Stimulated activated CD8-positive, alpha-beta memory T cell treated with anti-CD3 and anti-CD28 coated beads, Interleukin-7, amount 100 ng/mL, for 4 hours (primary cell): Measurements from ENCODE around the gene SLC16A12.
"Not testable (repeated sequence)": the region's sequence is repeated elsewhere in the genome, so short reads cannot be mapped to it uniquely, and the experiment has no call there.

Experiments
- DNase-seq, 2 donors: peaks; one replicate each; pipeline ENCODE4 v3.0.0-alpha.2; 2020; ENCODE audit warnings: low read depth in 2 of 2

Gene SLC16A12

DNA sequence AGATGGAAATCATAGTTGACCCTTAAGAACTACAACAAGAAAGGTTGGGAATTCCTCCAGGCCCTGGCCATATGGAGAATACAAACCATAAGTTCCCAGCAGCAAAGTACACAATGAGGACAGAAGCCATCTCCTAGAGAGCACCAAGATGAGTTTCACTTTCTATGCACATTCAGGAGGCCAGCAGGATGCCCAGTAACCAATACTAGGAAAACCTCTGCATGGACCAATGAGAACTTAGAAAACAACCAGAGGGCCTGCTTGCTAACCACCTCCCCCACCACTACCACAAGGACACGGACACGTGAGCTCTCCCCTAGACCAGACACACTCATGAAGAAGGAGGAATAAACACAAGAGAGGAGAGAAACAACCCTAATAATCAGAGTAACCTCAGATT, 64.8 kb downstream of the SLC16A12 start:
- DNase-seq: no peak

GRCh38 chr10:89469517-89469916, 65.9 kb downstream of the SLC16A12 start:
- no peak for DNase-seq

GRCh38 chr10:89468191-89468965, 67.0 kb downstream of the SLC16A12 start:
- no peak for DNase-seq

GRCh38 chr10:89466599-89467035, 68.8 kb downstream of the SLC16A12 start:
- DNase-seq: no peak

GRCh38 chr10:89465196-89465595, 70.2 kb downstream of the SLC16A12 start:
- DNase-seq: no peak

- no peak for DNase-seq
Observed at GRCh38 chr10:89463846-89464537, 71.4 kb downstream of the SLC16A12 start.

DNA sequence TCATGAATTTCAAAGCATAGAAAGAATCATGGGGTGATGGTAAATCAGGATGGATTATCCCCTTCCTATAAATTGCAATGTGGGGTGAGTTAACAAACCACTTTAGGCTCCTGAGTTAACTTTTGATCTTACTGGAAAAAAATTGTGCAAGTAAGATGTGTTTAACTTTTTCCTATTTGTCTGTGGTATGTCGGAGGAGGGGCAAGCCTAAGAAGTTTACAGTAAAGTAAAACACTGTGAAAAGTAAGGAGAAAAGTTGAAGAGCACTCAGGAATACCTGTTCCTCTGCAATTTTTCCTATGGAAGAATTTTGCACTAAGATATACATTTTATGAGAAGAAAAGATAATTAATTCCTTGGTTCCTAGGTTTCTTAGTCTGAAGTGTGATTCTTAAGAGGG, 76.6 kb downstream of the SLC16A12 start:
- DNase-seq: no peak

DNA sequence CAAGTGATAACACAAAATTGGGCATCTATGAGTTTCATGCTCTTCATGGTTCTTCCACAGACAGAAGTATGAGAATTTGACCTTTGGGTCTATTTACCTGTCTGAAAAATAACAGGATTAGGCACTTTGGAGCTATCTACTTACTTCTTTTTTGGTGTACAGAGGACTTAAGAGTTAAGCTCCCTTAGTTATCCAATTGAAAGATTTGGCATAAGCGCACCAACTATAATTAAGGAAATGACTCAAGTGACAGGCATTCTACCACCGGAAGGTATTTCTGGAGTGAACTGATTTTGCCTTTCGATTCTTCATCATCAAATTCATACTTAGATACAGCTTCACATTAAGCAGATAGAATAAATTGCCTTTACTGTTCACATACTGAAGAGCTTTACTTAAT, 77.1 kb downstream of the SLC16A12 start:
- DNase-seq: no peak

DNA sequence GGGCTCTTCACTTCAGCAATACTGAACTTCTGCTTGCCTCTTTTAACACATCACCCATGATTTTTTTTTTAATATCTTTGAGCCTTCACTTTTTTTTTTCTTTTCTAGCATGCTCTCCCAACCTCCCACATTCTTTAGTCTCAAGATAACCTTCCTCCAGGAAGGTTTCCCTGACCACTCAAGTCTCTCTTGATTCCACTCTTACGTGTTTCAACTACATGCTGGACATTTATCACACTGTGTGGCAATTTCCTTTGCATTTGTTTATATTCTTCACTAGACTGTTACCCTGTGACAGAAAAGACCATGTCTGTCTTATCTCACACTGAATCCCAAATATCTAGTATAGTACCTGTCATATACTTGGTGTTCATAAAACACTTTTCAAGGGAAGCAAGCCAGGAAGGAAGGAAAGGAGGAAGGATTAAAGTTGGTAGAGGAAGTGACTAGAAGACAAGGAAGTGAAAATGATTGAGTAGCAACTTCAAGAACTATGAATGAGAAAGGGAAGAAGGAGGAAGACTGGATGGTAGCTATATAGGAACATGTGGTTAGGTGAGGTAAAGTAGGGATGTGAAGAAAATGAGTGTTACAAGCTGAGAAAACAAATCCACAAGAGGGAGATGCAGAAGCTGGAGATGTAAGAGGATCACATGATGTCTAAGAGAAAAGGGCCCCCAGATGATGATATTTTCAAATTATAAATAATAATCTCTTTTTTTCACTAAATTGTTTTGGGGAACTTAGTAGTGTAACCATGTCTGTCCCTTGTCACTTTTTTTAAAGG, 80.6 kb downstream of the SLC16A12 start:
- DNase-seq: no peak

DNA sequence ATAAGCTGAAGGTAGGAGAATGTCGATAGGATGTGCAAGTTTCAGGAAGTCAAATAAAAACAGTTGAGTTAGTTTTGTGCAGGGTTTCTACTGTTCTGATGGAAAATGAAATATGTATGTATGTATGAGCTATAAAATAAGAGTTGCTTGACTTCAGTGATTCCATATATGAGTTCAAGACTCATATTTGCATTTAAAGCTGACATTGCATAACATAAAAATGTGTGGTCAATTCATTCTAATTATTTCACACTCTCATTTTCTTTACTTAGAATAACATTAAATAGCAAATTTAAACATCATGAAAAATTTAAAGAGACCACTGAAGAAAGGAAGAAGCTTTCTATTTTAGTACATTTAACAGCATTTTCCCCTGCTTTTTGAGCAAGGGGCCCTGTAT, 83.2 kb downstream of the SLC16A12 start:
- no peak for DNase-seq

GRCh38 chr10:89450901-89451300, 84.5 kb downstream of the SLC16A12 start:
- DNase-seq: no peak

DNA sequence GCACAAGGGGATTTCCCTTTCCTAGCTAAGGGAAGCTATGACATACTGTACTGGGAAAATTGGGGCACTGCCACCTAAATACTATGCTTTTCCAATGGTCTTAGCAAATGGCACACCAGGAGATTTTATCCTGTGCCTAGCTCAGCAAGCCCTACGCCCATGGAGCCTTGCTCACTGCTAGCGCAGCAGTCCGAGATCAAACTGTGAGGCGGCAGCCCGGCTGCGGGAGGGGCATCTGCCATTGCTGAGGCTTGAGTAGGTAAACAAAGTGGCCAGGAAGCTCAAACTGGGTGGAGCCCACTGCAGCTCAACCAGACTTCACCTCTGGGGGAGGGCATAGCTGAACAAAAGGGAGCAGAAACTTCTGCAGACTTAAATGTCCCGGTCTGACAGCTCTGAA, 90.6 kb downstream of the SLC16A12 start:
- not testable (repeated sequence) for DNase-seq

DNA sequence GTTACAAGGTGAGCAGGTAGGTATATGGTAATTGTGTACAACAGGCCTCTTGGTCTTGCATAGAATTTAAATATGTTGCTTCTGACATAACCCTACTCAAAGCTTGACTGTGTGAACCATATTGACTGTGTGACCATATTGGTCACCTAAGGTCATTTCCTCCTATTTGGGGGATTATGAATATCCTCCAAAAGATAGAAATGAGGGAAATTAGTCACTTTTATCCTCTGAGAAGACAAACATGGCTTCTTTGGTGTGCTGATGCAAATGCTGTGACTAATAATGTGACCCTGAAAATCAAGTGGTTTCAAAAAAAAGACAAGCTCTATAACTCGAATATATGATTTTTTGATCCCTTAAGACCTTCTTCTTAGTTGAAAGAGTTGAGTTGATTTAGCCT, 93.1 kb downstream of the SLC16A12 start:
- DNase-seq: no peak

- no peak for DNase-seq
Observed at GRCh38 chr10:89440226-89441009, 95.0 kb downstream of the SLC16A12 start.

- DNase-seq: no peak
Observed at GRCh38 chr10:89438525-89438924, 96.9 kb downstream of the SLC16A12 start.

- no peak for DNase-seq
Observed at GRCh38 chr10:89431977-89432376, 103.4 kb downstream of the SLC16A12 start.

GRCh38 chr10:89428877-89429276, 106.5 kb downstream of the SLC16A12 start:
- no peak for DNase-seq

DNA sequence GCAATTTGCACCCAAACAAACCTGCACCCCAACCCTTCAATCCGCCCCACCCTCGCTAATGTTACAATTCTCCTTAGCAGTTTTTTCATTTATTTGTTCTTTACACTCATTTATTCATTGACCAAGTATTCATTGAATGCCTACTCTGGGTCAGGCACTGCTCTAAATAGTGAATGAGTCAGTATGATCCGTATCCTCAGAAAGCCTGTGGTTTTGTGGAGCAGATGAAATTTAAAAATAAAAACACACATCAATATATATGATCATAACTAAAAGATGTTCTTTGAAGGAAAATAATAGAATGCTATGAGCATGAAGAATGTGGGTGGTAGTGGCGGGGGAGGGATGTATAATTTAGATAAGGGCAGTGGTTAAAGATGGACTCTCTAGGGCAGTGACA, 107.8 kb downstream of the SLC16A12 start:
- DNase-seq: no peak

- DNase-seq: no peak
Observed at GRCh38 chr10:89426230-89426868, 109.0 kb downstream of the SLC16A12 start.

GRCh38 chr10:89425000-89425399, 110.4 kb downstream of the SLC16A12 start:
- no peak for DNase-seq

DNA sequence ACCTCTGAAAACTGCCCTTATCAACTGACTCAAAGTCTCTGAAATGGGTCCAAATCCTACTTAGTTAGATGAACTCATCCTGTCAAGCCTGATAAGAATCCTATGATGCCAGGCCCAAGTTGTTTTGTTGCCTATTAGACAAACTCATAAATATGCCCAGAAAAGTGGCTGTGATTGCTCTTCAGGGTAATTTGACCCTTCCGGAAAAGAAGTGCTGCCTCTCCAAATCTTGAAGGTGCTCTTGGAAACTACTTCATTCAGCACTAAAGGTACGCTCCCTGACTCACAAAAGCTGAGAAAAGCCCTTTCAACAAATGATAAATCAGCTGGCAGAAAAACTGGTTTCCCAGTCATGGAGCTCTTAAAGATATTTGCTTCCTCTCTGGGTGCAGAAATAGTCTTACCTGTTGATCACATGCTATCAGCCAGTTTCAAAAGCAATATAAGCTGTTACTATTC, 114.3 kb downstream of the SLC16A12 start:
- DNase-seq: no peak
